T-helper 1 cell (primary cell): ENCODE data around the gene RARG.
A peak's percentile ranks its signal among the peaks of the same experiment; 100 is the strongest.

ENCODE experiments used
- DNase-seq, 5 donors: peaks; one replicate each; pipeline ENCODE4 v3.0.0-alpha.2; 2012 to 2020

RARG gene

DNA sequence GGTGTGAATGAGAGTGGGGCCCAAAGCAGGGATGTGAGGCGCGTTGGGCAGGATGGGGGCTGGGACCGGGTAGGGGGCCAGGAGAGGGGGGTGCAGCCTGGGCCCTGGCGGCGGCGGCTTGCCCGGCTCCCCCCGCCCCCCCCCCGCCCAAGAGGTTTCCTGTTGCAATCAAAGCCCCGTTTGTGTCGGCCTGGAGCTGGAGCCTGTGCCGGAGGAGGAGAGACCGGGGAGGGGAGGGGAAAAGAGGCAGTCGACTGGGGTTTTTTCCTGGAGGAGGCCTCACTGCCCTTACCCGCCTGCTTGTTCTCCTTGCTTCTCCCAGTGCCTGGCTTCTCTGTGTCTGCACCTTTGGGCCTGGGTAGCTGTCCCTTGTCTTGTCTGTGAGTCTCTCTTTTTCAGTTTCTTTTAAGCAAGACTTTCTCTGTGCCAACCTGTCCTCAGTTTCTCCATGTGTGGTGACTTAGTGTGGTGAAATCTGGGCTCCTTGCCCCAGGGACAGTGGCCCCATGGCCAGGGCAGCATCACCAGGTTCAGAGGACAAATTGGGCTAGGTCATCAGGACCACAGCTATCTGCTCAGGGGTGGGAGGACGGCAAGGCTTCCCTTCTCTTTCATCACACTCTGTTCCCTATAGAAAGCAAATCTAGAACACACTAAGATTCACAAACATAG, 8.5 kb downstream of the RARG start:
- DNase-seq: peak in 4 of 5 donors; percentile 30 to 47 (median 38)

DNA sequence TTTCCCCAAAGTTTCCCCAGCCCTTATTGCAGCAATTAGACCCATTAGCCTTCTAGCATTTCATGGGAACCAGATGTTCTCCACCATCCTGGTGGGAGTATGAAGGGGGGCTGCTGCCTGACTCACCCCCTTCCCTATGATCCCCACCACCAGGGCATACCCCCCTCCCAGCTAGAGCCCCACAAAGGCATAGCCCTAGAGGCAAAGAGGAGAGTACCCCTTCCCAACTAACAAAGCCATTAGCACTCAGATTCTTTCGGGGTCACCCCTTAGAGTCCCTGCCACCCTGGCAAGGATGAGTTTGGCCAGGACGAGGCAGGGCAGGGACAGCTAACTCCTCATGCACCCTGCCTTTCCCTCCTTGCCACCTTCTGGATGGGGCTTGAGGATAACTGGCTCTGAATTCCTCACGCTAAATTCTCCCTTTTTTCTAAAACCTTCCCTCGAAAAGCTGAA, 9.2 kb downstream of the RARG start:
- no peak for DNase-seq

DNA sequence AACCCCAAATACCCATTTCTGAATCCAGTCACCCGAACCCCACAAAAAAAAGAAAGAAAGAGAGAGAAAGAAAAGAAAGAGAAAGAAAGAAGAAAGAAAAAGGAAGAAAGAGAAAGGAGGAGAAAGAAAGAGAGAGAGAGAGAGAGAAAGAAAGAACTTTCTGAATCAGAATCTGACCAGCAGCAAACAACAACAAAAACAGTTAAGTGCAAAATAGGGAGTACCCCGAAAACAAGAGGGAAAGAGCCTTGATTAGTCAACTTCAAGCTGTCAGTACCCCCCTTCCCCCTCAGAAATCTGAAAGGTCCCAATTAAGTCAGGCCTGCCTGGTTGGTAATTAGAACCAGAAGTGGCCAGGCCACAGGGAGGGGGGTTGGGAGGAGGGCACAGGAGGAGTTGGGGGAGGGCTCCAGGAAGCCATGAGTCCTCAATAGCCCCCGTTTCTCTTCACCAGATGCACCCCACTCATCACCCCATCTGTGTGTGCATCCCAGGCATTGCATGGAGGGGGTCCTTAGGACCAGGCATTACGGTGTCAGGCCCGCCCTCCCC, 9.8 kb downstream of the RARG start:
- DNase-seq: no peak

DNA sequence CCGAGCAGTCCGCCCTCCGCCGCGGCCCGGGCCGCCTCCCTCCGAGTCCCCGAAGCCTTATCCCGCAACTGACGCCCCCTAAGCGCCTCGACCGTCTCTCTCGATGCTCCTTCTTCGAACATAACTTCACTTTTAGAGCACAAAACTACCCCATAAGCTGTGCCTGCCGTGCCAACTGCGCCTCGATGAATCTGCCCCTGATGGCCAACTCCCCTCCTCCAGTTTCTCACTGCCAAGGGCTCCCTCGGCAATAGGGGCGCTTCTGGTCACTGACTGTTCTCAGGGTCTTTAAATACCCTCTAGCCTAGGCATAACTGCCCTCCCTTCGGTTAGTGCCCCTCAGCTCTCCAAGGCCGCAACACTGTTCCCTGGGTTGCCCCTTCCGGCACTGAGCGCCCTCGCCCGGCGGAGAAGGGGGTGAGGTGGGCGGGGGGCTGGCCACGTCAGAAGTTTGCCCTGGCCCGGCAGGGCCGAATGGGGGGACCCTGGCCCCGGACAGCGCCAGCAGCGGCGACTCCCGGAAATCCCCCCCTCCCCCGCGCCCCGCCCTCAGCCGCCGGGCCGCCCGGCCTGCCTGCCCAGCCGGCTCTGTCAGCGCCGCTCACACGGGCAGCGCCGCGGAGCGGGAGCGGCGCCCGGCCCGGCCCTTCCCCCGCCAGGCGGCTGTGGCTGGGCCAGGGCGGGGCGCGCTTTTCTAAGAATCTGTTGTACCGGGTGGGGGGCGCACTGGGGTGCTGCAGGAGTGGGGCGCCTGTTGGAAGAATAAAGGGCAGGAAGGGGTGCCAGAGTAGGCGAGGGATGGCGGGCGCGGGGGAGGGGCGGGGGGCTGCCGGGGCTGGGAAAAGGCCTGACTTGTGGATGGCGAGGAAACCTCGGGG, 10.6 kb downstream of the RARG start:
- DNase-seq: peak in 4 of 5 donors; percentile 31 to 61 (median 48)

DNA sequence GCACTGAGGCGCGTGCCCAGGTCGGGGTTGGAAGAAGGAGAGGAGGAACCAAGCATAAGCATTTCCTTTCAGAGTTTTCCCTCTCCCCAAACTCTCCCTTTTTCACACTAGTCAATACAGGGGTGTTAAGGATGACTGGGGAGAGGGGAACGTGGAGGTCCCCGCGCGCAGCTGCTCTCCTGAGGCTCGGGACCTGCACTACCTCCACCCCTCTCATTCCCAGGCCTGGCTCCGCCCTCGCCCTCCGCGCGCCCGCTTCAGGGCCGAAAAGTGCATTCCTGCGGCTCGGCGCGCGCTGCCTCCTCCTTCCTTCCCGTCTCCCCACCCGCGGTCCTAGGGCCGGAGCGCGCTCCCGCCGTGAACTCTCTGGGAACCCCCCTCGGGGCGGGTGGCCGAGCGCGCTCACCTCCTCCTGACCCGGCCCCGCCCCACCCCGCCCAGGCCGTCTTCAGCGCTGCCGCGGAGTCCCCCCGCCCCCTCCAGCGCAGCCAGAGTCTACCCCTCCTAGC, 11.3 kb downstream of the RARG start:
- DNase-seq: peak; percentile 69 to 93 (median 74)

DNA sequence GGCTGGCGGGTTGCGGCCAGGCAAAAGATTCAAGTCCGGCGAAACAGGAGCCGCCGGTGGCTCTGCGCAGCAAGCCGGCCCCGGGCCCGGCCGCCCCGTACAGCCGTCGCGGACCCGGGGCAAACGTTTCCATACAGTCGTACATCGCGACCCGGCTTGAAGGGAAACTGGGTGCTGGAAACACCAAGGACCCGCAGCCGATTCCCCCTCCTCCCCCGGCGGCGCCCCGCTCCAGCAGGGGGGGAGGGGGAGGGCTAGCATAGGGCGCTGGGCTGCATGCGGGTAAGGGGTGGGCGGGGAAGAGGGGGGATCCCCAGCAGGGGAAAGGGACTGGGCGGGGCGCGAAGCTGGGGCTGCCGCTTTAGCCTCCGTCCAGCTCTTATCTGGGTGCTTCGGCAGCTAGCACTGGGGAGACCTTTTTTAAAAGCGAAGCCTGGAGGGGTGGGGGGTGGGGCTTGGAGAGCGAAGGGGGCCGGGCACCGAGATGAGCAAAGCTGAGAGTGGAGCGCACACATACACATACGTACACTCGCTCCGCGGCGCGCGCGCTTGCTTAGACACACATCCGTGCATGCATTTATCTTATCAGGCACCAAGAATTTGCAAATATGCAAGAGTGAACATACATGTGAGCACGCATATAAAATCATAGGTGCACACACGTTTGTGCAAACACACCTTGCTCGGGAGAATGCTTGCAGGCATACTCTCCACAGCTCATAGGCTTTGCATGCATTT, 11.9 kb downstream of the RARG start:
- peak; percentile 48 to 92 (median 73) for DNase-seq

DNA sequence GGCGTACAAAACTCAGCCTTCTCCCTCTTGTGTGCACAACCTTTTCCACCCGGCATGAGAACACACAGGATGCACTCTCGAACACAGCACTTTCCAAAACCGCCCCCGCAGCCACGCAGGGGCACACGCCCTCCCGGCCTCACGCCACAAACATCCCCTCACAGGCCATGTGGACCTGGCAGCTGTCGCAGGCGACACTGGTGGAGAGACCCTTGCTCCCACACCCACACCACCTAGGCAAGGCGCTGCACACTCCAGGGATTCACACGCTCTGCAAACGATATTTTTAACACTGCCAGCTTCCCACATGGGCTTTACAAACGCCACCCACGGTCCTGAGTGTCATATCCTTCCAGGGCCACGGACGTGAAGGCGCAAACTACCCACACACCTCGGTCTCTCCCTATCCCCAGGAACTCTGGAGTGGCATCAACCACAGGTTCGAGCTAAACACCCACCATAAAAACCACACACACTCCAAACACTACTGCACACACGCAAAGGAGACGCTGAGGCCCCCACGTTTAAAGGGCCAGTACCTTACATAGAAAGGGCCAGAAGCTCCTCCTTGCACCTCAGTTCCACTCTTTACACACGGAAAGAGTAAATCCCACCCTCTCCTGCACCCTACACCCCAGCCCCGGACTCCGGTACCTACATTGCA, 12.6 kb downstream of the RARG start:
- DNase-seq: peak in 1 of 5 donors; percentile 78

DNA sequence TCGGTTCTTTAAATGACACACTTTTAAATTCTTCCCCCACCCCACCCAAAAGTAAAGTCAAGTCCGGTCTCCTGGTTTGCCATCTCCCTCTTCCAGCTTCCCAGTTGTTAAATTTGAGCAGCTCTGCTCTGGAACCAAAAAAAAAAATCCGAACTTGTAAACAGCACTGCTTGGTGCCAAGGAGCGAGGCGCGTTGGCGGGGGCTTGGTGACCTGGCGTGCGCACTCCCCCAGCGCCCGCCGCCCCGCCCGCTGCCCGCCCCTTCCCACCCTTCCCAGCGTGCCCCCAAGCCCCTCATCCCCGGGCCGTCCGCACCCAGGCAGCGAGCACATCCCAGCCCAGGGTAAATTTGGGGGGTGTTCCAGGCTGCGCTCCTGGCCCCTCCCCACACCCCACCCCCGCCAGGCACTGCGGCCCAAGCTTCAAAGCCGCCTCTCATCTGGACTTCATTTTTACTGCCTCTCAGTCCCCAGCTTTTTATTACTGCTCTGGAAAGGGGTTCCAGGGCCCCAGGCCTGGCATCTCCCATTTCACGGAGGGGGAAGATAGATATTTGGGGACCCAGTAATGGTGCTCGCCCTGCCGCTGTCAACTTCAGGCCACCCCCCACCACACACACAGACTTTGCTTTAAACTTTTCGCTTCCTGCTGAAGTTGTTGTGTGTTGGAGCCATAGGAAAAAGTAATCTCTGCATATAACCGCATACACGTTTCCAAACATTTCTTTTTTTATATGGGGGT, 13.3 kb downstream of the RARG start:
- no peak for DNase-seq

DNA sequence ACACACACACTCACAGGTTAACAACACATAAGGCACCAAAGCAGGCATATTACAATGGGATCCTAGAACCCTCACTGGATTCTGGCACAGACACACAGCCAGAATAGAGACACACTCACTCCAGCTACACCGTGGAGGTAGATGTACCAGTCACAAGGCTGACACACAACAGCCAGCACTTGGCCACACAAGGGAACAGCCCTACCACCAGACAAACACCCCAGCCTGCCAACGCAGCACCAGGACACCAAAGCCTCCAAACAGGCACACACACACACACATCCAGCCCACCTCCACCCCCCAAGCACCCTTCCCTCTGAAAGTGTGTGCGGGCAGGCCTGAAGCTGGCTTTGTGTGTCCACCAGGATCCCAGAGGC, 14.1 kb downstream of the RARG start:
- no peak for DNase-seq

DNA sequence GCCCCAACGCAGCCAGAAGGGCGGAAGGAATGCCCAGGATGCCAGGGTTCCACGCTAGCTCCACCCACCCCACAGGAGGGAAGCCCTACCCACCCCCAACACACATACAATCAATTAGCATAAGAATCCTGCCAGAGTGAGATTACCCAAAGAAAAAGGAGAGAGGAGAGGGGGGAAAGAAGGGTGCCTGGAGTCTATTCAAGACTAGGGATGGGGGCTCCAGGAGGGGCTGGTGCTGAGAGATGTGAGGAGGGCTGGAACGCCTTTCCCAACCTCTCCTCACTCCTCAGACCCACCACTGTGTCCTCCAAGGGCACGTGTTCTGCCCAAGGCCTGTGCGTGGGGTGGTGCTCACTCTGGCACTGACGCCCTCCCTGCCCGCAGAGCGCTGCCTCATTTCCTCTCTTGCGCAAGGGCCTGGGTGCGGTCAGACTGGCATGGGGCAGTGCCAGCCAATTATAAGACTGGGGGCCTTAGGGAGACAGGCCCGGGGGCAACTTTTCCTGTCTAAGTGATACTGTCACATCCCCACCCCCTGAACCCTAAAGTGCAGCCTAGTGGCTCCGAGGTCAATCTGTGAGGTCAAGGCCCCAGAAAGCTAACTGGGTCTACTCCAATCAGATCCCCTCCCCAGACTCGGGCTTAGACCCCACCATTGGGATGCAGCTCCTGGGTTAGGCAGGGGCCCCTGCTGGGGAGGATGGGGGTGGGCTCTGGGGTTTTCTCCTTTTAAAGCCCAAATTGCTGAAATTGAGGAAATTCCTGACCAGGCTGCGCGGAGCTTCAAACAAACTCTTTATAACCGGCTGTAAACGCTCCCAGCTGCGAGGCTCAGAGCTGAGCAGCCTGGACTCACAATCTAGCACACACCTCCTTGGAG, 14.7 kb downstream of the RARG start:
- peak in 1 of 5 donors; percentile 51 for DNase-seq

DNA sequence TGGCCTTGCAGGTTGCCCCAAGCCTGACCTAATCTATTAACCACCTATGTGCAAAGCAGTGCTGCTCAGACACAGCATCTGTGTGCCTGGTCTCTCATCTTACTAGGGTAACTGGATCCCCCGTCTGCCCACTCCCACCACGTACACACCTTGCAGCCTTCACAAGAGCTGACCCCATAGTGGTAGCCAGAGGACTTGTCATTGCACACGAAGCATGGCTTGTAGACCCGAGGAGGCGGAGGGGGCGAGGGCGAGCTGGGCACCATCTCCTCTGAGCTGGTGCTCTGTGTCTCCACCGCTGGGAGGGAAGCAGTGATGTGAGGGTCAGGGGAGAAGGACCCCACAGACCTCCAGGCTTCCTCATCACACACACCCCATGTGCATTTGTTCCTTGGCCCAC, 16.5 kb downstream of the RARG start:
- DNase-seq: no peak

DNA sequence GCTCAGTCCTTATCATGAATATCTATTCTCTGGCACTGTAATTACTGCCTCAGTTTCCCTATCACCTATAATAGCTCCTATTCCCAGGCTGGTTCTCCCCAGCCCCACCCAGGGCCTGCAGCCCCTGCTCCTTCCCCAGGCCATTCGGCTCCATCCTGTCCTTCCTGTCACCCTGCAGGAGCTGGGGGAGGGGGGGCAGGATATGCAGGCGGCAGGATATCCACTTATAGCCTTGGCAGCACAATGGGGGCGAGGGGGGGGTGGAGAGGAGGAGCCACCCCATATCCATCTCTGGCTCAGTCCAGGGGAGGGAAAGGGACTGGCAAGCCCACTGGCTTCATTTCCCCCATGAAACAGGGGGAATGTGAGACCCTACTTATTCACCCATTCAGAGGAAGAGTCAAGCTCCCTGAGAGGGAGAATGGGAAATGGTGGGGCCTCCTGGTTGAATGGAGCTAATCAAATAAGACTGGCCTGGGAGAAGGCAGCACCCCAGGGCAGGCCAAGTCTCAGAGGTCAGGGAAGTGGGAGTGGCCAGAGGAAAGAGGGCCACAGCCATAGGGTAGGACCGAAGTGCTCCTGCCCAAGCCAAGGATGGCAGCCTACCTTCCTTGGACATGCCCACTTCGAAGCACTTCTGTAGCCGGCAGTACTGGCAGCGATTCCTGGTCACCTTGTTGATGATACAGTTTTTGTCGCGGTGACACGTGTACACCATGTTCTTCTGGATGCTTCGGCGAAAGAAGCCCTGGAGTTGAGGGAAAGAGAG, 17.1 kb downstream of the RARG start:
- DNase-seq: no peak

DNA sequence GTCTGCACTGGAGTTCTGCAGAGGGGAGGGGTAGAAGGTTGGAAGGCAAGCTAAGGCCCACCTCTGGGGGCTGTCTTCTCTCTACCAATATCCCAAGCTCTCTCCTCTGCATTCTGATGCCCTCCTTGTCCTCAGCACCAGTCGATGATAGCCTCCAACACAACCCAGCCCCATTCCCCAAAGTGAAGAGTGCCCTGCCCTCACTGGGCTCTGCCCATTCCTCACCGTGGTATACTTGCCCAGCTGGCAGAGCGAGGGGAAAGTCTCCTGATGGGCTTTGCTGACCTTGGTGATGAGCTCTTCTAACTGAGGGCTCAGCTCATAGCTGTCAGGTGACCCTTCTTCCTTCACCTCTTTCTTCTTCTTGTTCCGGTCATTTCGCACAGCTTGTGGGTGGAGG, 17.8 kb downstream of the RARG start:
- no peak for DNase-seq

DNA sequence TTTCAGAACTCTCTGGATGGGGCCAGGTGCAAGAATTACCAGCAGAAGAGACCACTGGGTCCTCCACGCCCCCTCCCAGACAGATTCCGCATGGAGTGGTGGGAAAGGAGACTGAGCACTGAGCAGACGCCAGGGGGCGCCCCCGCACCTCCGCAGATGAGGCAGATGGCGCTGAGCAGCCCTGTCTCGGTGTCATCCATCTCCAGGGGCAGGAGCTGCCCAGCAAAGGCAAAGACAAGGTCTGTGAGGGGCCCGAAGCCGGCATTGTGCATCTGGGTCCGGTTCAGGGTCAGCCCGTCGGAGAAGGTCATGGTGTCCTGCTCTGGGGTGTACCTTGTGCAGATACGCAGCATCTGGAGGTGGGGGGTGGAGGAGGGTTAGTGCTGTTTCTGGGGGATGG, 18.7 kb downstream of the RARG start:
- peak; percentile 67 to 81 (median 77) for DNase-seq

DNA sequence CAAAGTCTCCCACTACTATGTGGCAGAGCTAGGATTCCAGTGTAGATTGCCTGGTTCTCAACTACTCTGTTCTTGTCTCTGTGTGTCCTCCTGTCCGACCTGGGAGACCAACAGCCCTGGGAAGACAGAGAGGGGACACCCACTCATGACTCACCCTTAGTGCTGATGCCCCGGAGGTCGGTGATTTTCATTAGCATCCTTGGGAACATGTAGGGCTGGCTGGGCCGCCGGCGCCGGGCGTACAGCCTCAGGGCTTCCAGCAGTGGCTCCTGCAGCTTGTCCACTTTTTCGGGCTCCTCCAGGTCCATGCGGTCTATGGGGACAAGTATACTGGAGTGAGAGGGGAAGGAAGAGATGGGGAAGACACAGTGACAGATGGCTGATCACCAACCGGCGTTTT, 19.1 kb downstream of the RARG start:
- DNase-seq: no peak

DNA sequence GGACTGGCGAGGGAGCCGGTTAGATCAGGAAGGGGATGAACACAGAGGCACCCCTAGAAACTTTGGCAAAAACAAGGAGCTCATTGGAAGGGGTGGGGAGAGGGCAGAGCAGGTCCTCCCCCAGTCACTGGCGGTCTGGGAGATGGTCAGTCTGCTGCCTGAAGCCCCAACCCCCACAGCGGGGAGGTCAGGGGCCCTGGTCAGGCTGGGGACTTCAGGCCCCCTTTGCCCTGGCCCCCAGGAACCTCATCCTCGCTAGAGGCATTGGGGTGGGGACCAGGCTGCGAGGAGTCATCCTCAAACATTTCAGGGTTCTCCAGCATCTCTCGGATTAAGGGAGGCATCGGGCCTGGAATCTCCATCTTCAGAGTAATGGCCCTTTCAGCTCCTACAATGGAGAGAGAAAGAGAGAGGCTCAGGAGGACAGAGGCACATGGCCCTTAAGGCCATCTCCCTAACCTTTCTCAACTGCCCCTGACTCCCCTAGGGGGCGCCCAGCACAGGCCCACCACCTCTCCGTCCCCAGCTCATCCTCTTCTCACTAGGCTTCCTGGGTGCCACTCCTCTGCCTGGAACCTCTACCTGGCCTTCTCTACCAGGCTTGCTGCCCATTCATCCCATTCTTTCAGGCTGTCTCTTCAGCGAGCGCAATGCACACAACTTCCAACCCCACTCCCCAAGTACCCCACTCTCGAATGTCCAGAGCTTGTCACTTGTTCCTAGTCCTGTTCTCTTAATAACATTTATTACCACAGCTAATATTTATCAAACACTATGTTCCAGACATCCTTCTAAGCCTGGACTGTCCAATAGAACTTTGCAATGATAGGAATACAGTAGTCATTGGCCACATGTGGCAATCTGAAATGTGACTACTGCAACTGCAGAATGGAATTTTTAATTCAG, 20.3 kb downstream of the RARG start:
- no peak for DNase-seq

DNA sequence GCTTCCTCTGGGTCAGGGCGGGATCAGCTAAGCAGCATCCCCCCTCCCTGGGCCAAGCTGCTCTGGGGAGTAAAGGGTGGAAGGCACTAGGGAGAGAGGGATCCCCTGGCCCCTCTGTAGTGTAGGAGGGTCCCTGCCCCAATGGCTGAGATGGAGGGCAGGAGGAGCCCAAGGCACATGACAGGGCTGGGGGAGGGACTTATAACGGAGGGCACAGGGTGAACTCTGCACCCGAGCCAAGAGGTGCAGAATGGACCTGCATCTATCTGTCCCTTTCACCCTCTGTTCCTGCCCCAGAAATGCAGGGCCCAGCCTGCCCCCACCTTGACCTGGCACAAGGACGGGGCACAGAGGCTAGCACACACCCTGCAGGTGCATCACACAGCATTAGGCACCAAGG, 21.2 kb downstream of the RARG start:
- DNase-seq: no peak

DNA sequence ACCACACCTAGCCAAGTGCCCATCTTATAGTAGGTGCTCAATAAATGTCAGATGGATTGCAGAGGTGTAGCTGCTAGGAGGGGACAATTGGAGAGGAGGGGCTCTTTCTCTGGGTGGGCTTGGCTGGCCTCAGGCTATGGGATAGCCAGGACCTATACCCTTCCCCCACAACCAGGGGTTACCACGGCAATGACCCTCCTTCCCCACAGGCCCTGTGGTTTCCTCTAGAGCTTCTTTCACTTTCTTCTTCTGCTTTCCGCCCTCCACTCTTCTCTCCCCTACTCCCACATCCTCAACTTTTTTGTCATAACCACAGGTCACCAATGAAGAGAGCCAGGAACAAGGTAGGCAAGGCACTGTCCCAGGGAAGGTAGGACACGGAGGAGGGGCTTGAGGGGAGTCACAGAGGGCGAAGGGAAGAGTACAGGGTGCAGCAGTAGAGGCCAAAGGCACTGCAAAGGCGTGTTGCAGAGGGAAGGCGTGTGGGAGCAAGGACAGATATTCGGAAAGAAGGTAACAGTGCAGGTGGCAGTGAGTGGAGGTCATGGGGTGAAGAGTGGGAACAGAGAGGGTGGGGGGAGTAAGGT, 23.0 kb downstream of the RARG start:
- DNase-seq: peak in 1 of 5 donors; percentile 65
